HG03196 (cell line): ENCODE data around the gene CSMD2.

Experiments used
- ATAC-seq: cut with Tn5 transposase; IDR thresholded peaks from one replicate; pipeline ENCODE4 v1.9.1; 2021; ENCODE audit not compliant: unreplicated experiment

Gene CSMD2

DNA sequence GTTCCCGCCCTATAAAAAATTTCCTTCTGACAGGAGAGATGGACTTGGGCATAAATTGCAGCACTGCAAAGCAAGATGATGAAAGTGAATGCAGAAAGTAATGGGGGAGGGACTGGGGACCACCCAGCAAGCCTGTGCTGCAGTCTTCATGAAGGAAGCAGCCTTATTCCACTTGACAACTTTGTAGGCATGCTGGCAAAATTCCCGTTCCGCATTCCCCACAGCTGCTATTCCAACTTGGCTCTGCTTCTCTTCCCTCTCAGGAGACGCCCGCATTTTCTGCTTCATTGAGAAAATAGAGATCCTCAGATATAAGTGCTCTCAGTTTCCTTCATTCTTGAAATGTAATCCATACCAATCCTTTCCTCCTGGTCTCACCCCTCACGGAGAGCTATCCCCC, 298.7 kb downstream of the CSMD2 start:
- no peak for ATAC-seq

DNA sequence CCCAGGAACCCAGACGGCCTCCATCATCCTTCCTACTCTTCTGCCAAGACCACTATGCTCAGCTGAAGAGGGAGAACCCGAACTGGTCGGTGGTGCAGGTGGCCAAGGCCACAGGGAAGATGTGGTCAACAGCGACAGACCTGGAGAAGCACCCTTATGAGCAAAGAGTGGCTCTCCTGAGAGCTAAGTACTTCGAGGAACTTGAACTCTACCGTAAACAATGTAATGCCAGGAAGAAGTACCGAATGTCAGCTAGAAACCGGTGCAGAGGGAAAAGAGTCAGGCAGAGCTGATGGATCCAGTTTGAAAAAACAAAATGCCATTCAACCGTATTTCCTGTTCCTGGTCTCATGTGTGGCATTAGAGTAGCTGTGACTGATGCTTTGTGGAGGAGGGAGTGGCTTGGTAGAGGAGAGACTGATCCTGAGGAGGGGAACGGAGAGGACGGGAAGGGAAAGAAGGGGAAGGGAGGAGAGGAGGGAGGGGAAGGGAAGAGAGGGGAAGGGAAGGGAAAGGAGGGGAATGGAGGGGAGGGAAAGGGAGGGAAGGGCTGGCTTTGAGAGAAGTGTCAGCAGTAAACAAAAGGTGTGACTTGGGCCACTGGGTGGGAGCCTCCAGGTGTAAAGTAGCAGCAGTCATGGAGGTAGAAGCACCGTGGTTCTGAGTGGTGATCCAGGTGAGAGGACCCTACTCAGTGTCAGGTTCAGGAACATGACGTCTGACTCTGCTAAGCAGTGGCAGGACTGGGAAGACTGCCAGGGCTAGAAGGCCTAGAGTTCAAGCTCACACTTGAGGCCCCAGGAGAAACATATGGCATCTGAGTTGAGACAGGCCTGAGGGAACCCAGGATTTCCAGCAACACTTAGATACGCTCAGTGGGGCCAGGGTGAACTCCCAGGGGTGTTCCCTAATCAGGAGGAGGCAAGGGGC, 300.3 kb downstream of the CSMD2 start:
- no peak for ATAC-seq

DNA sequence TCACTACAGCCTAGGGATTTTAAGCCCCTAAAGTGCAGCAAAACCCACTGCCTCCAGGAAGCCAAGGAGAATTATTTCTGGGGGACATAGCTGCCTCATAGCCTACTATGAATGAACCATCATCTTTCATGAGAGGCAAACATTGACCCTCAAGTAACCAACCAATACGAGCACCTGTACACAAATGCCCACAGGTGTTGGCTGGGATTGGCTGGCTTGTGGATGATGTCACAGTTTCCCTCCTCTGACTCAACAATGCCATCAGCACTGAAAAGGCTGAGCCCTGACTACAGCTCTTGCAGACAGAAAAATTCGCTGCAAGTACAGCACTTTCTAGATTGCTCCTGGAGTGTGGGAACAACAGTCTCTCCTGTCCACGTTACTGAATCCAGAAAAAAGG, 301.3 kb downstream of the CSMD2 start, which contains the start of gene HMGB4:
Gene HMGB4 (plus strand): TSS at position 301 of the 400 bp plus-strand sequence. CDS start 113 bp downstream, outside the sequence.
- ATAC-seq: no peak

DNA sequence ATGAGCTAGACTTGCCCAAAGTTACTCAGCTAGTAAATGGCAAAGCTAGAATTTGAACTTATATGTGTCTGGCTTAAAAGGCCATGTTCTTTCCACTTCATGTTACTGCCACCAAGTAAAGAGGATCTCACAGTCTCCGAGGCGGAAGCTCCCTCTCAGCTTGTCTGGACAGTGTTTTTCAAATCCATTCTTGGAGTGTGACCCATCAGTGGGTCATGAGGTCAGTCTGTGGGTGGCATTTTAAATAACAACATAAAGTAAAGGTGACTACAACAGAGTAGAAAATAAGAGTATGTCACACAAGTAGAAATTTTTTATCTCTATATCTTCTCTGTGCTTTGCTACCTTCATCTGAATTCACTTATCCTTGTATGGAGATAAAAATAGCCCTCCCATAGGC, 304.4 kb downstream of the CSMD2 start:
- no peak for ATAC-seq

DNA sequence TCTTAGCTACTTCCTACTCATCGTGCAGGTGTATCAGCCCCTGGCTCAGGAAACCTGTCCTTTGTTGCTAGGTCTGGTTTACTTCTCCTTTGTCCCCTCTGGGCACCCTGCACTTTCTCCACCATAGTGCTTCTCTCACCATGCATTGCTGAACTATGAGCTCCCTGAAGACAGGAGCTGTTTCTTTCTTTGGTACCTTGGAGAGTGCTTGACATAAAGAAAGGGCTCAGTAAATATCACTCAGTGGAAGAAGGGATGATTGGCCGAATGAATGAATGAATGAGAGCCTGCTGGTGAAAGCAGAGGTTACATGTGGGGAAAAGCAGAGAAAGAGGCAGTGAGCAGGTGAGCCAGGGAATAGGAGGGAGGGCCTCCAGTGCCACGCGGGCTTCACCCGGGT, 310.9 kb downstream of the CSMD2 start:
- no peak for ATAC-seq

DNA sequence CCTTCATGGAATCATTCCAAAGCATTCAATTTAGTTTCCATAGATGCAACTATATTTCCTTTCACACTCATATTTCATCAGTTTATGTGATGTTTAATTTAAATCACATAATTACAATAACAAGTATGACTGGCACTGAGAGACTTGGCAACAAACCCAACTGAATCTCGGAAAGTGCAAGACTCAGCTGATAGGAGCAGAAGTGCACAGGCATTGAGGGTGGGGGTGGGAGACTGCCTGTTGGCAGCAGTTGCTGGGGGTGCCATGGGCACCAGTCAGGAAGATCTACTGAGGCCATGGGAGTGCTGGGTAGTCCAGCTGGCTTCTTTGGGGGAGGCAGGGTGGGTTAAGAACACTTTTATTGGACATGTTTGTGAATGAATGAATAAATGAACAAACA, 311.6 kb downstream of the CSMD2 start:
- ATAC-seq: no peak

DNA sequence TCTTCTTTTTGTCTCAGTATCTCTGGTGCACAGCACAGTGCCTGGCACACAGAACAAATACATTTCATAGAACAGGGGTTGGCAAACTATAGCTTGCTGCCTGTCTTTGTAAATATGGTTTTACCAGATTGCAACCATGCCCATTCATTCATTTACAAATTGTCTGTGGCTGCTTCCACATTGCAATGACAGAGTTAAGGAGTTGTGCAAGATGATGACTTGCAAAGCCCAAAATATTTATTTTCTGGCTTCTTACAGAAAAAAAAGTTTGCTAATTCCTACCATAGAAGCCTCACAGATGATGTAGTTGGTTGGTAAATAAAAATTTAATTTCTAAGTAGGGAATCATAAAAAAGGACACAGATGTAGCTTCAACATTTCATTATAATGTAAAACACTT, 312.3 kb downstream of the CSMD2 start:
- no peak for ATAC-seq

DNA sequence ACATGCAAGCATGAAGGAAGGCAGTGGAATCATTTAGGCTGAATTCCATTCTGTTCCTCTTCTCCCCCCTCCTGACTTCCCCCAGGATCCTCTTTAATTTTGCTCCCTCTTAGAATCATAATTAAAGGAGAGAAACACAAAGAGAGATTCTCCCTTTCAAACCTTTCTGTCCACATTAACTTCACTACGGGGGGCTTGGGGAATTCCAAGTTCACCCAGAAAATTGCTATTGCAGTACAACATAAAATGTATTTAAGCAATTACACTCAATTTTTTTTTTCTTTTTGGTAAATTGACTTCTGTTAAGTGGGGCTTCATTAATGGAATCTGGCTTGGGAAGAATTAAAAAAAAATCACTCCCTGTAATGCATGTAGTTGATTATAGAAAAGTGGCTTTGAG, 314.5 kb downstream of the CSMD2 start:
- no peak for ATAC-seq

DNA sequence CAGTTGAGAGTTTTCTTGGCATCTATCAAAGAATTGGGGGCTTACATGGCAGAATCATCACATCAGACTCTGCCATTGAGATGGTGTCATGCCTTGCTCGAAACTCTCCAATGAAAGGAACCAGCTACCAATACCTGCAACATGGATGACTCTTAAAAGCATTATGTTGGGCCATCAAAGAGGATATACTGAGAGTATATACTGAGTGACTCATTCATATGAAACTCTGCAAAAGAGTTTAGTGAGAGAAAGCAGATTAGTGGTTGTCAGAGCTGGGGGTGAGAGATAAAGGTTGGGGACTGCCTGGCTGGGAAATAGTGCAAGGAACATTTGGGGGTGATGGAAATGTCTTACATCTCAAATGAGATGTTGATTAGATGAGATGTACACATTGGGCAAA, 315.8 kb downstream of the CSMD2 start:
- no peak for ATAC-seq

DNA sequence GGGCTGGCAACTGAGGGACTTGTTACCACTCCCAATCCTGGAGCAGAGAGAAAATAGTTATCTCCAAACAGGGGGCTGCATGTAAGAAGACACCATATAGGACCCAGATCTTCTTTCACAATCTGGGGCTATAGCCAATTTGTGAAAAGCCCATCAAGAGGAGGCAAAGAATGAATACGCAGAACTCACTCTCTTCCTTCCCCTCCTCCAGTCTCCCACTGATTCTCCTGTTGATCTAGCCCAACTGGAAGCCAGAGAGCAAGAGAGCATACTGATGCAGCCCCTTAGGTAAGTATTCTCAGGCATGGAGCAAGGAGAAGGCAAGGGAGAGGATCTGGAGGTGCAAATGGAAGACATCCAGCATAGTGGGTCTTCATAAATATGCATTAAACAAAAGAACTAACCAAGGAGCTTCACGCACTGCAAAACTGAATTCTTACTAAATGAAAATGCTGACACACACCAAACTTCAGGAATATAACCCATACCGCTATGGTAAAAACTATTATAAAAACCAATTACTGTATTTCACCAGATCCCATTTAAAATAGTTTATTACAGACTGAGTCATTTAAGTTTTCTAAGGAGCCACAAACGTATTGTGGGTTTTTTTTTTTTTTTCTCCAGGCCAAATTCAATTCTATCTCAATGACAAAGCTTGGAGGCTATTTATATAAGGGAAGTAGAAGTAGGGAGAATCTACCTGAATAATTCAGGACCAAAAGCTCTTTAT, 316.7 kb downstream of the CSMD2 start:
- ATAC-seq: no peak

DNA sequence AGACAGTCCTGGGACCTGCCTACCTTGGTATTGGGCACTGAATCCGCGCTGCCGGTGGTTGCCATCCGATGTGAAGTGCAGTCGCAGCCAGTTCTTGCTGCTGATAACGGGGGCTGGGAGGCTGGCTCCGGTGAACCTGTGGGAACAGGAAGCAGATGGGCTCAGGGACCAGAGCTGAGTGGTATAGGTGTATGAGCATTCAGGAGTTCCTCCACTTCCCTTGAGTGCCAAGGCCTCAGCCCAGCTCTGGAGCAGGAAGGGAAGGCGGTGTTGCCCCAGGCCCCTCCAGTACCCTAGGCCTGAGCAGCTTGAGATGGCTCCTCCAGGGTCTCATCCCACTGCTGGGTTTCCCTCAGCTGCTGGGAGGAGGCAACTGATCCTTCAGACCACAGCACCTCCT, 318.2 kb downstream of the CSMD2 start:
- no peak for ATAC-seq

DNA sequence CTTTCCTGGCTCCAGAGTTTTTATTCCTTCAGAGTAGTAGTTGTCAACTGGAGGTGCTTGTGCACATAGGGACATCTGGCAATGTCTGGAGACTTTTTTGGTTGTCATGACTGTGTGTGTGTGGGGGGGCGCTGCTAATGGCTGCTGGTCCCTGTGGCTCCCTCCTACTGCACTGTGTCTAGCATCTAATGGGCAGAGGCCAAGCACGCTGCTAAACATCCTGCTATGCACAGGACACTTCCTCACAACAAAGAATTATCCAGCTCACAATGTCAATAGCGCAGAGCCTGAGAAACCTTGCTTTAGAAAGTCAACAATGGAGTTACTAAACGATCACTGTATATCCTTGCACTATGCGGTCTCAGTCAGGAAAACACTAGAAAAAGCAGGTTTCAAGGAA, 320.9 kb downstream of the CSMD2 start:
- no peak for ATAC-seq

DNA sequence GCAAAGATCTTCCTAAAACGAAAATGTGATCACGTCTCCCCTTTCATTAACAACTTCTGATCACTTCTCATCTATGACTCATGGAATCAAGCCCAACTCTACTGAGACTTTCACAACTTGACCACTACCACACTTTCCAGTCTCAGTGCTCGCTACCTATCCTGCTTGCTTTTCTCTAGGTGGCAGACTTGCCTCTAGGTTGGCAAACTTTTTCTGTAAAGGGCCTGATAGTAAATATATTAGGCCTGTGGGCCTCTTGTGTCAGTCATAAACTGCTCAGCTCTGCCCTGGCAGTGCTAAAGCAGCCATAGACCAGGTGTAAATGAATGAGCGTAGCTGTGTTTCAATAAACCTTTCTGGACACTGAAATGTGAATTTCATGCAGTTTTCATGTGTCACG, 322.7 kb downstream of the CSMD2 start:
- no peak for ATAC-seq

DNA sequence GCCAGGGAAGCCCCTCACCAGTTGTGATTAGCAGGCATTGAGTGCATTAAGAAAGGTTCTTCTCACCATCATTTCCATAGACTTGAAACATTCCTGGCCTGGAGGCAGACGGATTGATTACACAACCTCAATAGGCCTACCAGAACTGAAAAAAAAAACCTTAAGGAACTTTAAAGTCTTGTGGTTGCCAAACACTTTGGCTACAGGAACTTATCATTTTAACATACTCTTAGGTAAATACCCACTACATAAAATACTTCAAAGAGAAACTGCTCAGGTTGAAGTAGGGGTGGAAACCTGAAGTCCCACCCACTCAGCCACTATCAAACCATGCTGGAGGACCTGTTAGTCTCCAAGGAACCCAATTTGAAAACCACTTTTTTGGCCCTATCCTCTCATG, 323.5 kb downstream of the CSMD2 start:
- no peak for ATAC-seq

DNA sequence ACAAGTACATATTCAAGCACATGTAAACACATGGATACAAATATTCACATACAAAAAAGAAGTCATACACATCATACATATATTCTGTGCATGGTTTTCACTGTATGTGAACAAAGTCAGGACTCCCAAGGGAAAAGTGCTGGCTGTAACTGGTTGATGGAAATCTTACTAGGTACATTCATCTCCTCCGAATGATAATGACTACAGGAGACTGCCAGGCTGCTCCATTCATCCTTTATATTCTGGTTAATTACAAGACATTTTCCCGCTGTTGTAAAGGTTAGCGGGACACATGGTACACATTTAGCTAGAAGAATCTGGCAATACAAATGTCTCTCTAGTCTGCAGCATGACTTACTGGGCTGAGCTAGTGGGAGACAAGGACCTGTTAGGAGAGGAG, 327.4 kb downstream of the CSMD2 start:
- no peak for ATAC-seq

DNA sequence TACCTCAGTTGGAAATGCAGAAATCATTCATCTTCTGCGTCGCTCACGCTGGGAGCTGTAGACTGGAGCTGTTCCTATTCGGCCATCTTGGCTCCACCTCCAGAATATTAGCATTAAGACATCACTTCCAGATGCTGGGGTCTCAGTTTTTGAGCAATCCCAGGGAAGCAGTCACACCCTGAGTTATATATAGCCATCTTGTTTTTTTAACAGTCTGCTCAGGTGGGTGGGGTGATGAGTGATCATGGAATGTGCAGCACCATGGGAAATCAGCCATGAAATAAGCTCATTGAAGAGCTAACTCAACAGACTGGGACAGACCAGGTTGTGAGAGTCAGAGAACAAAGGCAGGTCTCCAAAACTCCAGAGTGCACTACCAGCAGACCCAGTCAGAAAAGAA, 328.1 kb downstream of the CSMD2 start:
- ATAC-seq: no peak

DNA sequence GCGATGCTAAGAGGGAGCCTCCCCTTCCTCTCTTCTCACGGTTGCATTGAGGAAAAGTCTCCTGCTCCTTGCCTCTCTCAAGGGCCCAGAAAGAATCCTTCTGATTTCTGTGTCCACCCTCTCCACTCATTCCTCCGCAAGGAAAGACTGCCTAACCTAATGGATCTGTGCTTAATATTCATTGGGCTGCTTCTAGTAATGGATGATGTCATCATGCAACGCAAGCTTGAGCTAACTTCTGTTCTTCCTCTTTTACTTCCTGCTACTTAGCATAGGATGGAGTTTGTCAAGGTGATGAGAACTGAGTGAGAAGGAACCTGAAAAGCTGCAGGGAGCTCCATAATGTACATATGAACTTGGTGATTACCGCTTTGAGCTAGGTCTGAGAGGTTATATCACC, 336.4 kb downstream of the CSMD2 start:
- ATAC-seq: no peak

DNA sequence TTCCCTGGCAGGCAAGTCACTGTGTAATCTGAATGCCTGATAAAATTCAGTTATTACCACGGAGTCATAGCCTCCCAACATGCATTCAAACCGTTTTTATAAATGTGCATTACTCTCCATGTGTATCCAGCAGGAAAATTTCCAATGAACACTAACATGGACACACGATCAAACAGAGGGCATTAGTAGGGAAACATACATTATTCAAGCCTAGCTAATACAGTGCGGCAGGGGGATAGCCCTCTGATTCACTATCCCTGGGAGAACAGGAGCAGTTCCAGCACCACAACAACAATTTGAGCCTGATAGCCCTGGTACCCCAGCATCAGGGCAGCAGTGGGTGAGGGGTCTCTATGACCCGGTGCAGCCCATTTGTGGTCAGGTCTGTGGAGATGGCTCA, 337.0 kb downstream of the CSMD2 start:
- no peak for ATAC-seq

DNA sequence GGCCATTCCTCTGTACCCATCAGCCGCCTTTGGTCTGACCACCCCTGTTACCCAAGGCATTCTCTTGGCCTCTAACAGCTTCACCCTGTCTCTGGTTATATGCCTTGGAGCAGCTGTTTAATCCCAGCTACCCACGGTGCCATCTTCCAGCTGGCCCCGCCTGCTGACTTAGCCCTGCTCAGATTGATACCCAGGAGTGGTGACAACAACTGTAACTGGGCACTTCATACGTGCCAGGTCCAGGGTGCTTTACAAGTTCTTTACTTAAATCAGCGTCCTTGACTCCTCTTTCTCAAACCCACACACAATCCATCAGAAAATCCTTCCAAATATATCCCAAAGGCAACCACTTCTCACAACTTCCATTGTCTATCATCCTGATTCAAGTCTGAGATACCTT, 338.3 kb downstream of the CSMD2 start:
- ATAC-seq: no peak

DNA sequence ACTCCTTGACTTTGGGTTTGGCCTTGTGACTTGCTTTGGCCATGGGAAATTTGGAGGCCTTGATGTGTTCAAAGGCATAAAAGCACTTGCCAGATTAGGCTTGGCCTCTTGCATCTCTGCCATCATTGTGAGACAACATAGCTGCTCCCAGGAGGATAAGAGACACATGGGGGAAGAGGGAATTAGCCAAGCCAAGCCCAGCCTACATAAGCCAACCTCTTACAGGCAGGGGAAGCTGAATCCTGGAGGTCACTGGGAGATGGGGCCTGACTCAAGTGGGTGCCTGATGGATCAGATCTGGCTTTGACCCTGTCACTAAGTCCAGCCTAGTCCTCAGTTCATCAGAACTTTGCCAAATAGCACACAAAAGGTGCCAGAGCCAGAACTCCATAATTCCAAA, 338.7 kb downstream of the CSMD2 start:
- ATAC-seq: no peak

DNA sequence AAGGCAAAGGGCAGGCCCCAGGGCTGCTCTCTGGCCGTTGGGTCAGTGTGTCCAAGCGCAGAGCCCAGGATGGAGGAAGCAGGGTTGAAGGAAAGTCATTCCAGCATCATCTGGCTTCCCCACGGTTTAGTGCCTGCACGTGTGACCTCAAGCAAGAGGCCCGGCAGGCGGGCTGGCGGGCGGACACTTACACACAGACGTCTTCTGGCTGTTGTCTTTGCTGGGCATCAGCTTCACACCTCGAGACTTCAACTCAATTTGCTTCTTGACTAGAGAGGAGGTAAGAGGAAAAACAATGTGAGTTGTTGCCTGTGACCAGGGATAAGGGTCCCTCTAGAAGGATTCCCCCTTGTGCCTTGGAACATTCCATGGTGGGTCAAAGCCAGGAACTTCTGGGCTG, 339.5 kb downstream of the CSMD2 start:
- ATAC-seq: no peak

DNA sequence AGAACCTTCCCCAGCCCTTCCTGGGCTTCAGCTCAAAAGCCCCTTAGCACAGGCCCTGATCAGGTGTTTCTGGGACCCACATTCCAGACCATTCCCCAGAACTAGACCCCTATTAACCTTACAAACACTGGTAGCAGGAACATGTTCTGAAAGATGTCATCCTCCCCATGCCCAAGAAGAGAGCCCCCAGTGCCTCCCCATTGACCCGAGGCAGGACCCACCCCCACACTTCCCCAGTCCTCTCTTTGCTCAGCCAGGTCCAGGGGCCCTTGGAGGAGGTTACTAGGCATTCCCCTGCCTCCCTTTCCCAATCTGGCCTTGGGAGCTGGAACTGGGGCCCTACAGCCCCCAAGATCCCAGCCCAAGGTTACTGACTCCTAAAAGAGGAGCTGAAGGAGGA, 340.1 kb downstream of the CSMD2 start:
- no peak for ATAC-seq
